Immature natural killer cell (primary cell): ENCODE results near the gene TSHR. TPM values are rescaled to one million over a fixed set of nuclear protein-coding genes. Genes with fewer than 3 reads are reported as not detected.

ENCODE experiments used
- DNase-seq, 3 donors: peaks; one replicate each; pipeline ENCODE4 v3.0.0; 2022; ENCODE audit warnings: mixed read lengths in 1 of 3
- H3K27ac Mint-ChIP-seq, 6 donors: one replicate each; pipeline ENCODE4 v1.8.0; 2020; ENCODE audit warnings: mixed read lengths in 6 of 6, mild to moderate bottlenecking in 5 of 6, inconsistent platforms in 4 of 6, moderate library complexity in 3 of 6
- H3K27me3 Mint-ChIP-seq, 3 donors: one replicate each; pipeline ENCODE4 v1.8.0; 2020 to 2021; ENCODE audit warnings: low read depth in 3 of 3, mild to moderate bottlenecking in 3 of 3, mixed read lengths in 3 of 3, moderate library complexity in 3 of 3, inconsistent platforms in 1 of 3
- H3K36me3 Mint-ChIP-seq, 3 donors: one replicate each; pipeline ENCODE4 v1.8.0; 2020; ENCODE audit warnings: mixed read lengths in 3 of 3, inconsistent platforms in 2 of 3, mild to moderate bottlenecking in 2 of 3
- H3K4me1 Mint-ChIP-seq, 2 donors: one replicate each; pipeline ENCODE4 v1.8.0; 2020; ENCODE audit warnings: inconsistent platforms in 2 of 2, mild to moderate bottlenecking in 2 of 2, mixed read lengths in 2 of 2, moderate library complexity in 1 of 2
- H3K4me3 Mint-ChIP-seq, 5 donors: one replicate each; pipeline ENCODE4 v1.8.0; 2020; ENCODE audit warnings: mild to moderate bottlenecking in 5 of 5, mixed read lengths in 5 of 5, inconsistent platforms in 3 of 5, moderate library complexity in 3 of 5
- H3K9me3 Mint-ChIP-seq, 6 donors: one replicate each; pipeline ENCODE4 v1.8.0; 2020; ENCODE audit warnings: mild to moderate bottlenecking in 6 of 6, mixed read lengths in 6 of 6, inconsistent platforms in 4 of 6, moderate library complexity in 3 of 6
- polyA plus RNA-seq, 3 donors: library from polyadenylated mRNA; unstranded; fragments of 300-500 nt; fragmentation: Illumina TruSeq; gene quantifications; one replicate each; pipeline ENCODE4 v1.2.3, GENCODE V29; 2021

Gene TSHR
- polyA plus RNA-seq, 3 donors from 2014 or later = not detected

DNA sequence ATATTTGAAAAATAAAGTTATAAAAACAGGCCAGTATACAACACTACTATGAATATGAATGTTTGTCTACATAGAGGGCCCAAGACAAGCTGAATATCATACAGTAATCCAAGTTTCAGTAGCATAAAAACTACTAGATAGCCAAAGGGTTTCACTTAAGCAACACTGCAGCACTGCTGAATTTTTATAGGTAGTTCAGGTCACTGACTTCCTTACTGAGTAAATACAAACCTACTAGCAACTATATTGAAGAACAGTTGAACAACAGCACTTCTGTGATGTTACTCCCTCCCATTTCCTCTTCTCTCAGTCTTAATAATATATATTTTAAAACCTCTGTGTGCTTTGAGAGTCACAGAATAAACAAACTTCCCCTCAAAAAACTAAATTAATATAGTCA is 222.6 kb downstream of the TSHR start:
- peak overlapping the region; percentile 51 to 89 (median 82) for H3K27ac Mint-ChIP-seq
- no peaks in the 10 kb centered on the region for H3K27me3 Mint-ChIP-seq
- peaks cover 29 to 45% of the 10 kb centered on the region in 2 donors for H3K4me1 Mint-ChIP-seq
- H3K4me3 Mint-ChIP-seq = peak overlapping the region in 2 of 5 donors; percentile 3 to 73
- no peak for DNase-seq
- H3K9me3 Mint-ChIP-seq = no peaks in the 10 kb centered on the region
- peaks cover 8 to 20% (median 9%) of the 10 kb centered on the region in 3 donors for H3K36me3 Mint-ChIP-seq

- Mint-ChIP-seq H3K9me3 (no peaks in the 10 kb centered on the region), H3K27ac (peak overlapping the region in 3 of 6 donors; percentile 22 to 85 (median 46)), H3K36me3 (peaks cover 8 to 33% (median 9%) of the 10 kb centered on the region in 3 donors), H3K27me3 (no peaks in the 10 kb centered on the region), H3K4me3 (no peak overlapping the region), H3K4me1 (peaks cover 31 to 55% of the 10 kb centered on the region in 2 donors)
- no peak for DNase-seq
Measured at GRCh38 chr14:81179631-81180030, 224.2 kb downstream of the TSHR start.

GRCh38 chr14:81187832-81188522 is 232.6 kb downstream of the TSHR start:
- peaks cover 26 to 58% of the 10 kb centered on the region in 2 donors for H3K4me1 Mint-ChIP-seq
- H3K36me3 Mint-ChIP-seq = peaks cover 8 to 40% (median 24%) of the 10 kb centered on the region in 3 donors
- no peaks in the 10 kb centered on the region for H3K9me3 Mint-ChIP-seq
- DNase-seq = no peak
- H3K27ac Mint-ChIP-seq = peak overlapping the region in 5 of 6 donors; percentile 8 to 67 (median 38)
- H3K27me3 Mint-ChIP-seq = no peaks in the 10 kb centered on the region
- no peak overlapping the region for H3K4me3 Mint-ChIP-seq

DNA sequence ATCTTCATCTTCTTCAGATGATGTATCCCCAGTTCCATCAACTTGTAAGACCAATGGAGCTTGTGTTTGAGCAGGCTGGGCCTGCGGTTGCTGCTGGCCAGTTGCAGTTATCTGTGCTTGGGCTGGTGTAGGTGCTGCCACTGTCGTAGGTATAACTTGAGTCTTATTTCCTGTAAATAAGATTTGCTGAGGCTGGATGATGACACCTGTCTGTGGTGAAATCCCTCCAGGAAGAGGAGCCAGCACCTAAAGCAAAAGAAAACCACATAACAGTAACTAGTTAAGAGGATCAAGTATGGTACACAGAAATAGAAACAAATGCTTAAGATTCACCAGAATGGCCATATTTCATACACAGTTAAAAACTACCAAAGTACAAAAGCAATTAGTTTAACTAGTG is 237.2 kb downstream of the TSHR start:
- H3K27me3 Mint-ChIP-seq = no peaks in the 10 kb centered on the region
- no peaks in the 10 kb centered on the region for H3K9me3 Mint-ChIP-seq
- DNase-seq = no peak
- no peak overlapping the region for H3K4me3 Mint-ChIP-seq
- peak overlapping the region; percentile 15 to 87 (median 78) for H3K27ac Mint-ChIP-seq
- peaks cover 26 to 47% (median 28%) of the 10 kb centered on the region in 3 donors for H3K36me3 Mint-ChIP-seq
- H3K4me1 Mint-ChIP-seq = peaks cover 16 to 47% of the 10 kb centered on the region in 2 donors

GRCh38 chr14:81193924-81194633 is 238.7 kb downstream of the TSHR start:
- H3K4me1 Mint-ChIP-seq = peaks cover 12 to 38% of the 10 kb centered on the region in 2 donors
- H3K4me3 Mint-ChIP-seq = no peak overlapping the region
- DNase-seq = no peak
- peak overlapping the region in 3 of 6 donors; percentile 15 to 48 (median 35) for H3K27ac Mint-ChIP-seq
- H3K9me3 Mint-ChIP-seq = no peaks in the 10 kb centered on the region
- H3K36me3 Mint-ChIP-seq = peaks cover 22 to 43% (median 26%) of the 10 kb centered on the region in 3 donors
- H3K27me3 Mint-ChIP-seq = no peaks in the 10 kb centered on the region

Other genes starting within 250 kb of the TSHR start
- 1 to 10 TPM; 1.6 to 5.0 (median 2.0) TPM for gene CEP128, start 13.9 kb upstream of the TSHR start, polyA plus RNA-seq